HTERT RPE-1 (cell line): Measurements from ENCODE around the gene CCDC71.

Source experiments
- in situ Hi-C: fragments of 300-500 bp; cut with MboI; formaldehyde crosslinking; loops from 4 replicates; pipeline ENCODE4 v1.14.3; 2020; ENCODE audit warnings: low sequenced_read_pairs

CCDC71 gene

DNA sequence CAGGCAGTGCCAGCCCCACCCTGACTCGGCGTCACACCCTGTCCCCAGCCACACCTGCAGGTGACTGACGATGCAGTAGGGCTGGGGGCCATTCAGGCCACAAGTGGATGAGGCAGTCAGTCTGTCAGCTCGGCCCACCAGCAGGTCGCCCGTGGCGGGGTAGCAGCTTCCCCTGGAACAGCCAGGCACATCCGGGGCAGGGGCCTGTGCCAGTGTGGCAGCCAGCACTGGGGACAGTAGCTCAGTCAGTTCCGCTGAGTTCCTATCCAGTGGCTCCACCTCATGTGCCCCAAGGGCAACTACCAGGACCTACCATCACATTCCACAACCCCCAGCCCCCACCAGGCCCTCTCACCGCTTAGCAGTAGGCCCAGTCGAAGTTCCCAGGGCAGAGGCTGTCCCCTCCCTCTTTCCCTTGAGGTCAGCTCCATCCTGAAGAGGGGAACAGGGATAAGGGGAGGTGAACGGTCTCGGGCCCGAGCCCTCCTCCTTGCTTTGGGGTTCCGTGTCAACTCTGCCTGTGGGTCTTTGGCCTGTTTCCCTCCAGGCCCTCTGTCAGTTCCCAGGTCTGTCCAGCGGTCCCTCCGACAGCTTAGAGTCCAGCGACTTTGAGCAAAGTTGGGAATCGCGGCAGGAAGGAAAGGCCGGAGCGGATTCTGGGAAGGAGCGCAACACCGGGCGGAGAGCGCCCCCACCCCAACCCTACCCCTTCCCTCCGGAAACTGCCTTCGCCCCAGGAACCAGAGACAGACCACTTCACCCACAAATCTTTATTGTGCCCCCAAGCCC, 33.5 kb downstream of the CCDC71 start, which contains the start of gene LAMB2:
LAMB2 (minus strand) TSS at position 614 of the 789 bp plus-strand sequence; CDS start at position 431, 183 bp downstream.
- in situ Hi-C loops, result no loop called here

DNA sequence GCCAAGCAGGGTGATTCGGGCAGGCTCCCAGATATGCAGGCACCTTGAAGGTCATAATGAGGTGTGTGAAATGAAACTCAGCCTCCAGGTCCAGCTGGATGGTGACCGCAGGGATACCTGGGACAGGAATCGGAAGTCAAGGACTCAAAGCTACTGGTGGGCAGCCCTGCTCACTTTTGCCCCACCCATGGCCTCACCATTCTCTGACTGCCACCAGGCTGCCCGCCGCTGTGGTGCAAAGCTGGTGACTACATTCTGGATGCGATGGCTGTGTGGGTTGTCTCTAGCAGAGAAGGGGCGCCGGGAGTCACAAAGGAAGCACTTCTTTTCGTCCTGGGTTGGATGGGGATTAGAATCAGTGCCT, 34.1 kb downstream of the CCDC71 start:
- in situ Hi-C loops, result no loop called here

DNA sequence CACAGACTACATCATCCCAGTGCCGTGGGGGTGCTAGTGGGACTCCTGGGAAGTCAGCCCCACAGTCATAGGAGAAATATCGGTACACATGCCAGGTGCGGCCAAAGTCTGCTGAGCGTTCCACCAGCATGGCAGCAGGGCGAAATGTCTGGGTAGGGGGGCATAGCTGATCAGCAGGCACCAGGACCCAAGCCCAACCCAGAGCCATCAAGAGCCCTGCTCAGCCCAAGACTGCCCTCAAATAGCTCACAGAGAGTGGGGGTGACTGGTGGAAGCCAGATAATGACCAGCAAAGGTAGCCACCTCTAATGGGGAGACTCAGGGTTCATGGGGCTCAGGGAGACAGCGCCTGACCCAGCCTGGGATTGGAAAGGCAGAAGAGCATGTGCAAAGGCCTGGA, 34.6 kb downstream of the CCDC71 start:
- in situ Hi-C loops, result no loop called here

DNA sequence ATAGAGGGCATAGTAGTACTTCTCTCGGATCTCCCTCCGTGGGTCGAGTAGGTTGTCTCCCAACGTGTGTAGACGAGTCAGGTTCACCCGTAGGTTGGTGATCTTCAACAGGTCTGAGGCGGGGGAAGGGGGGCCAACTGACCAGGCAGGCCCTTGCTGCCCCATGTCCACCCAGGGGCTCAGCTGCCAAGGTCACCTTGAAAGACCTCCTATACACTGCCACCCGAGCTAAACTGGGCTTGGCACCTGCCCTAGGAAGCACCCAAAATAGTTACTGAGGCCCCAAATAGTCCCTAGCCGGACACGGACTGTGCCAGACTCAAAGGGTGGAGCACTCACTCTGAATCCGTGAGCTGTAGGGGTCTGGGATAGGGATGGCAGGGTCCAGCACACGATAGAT, 35.1 kb downstream of the CCDC71 start:
- in situ Hi-C loops, result no loop called here

DNA sequence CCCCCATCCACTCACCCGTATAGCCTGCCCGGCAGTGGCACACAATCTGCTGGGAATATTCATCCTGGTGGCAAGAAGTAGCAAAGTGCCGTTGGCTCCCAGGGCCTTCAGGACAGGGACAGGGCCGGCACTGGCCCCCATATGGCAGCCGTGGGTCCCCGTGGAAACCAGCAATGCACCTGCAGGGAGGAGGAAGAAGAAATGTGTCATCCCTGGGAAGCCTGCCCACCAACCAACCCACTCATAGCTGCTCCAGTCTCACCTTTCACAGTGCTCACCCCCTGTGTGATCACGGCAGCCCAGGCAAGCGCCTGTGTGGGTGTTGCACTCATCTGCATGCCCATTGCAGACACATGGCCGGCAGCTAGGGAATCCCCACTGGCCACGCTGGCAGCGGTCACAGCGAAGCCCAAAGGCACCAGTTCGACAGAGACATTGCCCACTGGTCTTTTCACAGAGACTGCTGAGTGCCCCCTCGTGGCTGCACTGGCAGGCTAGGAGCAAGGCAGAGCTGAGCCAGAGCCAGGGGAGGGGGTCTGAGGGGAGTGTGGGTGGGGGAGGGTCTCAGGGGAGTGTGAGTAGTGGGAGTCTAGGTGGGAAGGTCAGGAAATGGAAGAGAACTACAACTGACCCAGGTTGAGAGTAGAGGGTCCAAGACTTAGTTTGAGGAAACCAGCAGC, 41.0 kb downstream of the CCDC71 start:
- in situ Hi-C loops, result no loop called here

DNA sequence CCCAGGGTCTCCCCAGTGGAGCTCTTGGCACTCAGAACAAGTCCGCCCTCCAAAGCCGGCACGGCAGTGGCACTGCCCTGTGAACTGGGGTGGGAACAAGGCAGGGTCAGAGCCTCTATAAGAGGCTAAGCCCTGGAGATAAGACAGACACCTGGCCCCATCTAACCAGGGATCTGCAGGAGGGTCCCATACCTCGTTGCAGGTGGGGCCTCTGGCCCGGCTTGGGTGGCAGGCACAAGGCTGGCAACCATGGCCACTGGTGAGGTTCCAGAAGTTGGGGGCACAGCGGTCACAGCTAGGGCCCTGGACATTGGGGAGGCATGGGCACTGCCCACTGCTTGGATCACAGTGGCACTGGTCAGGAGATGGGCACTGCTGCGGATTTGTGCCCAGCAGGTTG, 41.9 kb downstream of the CCDC71 start:
- in situ Hi-C loops, result no loop called here

DNA sequence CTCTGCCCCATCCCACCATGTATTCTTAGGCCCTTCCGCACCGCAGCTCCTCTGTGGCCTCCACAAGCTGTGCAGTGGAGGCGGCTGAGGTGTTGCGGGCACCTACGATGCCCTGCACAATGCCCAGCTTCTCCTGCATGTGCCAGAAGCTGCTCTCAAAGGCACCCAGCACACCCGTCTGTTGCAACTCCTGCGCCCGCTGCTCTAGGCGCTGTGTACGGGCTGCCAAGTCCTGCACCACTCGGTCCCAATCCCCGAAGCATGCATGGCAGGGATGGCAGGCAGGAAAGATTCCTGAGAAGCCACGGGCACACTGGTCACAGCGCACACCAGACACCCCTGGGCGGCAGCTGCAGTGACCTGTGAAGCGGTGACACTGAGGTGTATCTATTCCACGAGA, 42.4 kb downstream of the CCDC71 start:
- in situ Hi-C loops, result no loop called here

DNA sequence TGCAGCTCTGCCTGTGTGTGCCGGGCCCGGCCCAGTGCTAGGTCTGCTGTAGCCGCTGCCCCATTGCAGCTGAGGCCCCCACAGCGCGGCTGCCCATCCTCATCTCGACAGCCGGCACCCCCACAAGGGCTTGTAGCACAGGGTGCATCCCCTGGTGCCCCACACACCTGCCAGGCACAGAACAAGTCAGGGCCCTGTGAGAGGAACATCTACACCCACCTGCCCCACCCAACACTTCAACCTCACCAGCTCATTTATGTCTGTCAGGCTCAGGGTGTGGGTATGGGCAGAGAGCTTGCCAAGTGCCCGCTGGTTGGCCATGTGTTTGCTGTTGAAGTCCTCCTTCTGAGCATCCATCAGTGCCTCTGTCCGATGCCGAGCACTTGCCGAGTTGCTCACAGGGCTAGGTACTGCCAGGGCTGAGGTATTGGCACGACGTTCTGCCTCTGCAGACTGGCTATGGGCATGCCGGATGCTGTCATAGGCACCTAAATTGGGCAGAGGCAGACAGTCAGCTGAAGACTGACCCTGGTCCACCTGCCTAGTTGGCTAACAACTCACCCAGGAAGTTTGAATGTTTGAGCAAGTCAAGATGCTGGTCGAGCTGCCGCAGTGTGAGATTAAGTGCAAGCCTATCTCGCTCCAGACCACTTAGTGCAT, 43.1 kb downstream of the CCDC71 start:
- in situ Hi-C loops, result no loop called here

DNA sequence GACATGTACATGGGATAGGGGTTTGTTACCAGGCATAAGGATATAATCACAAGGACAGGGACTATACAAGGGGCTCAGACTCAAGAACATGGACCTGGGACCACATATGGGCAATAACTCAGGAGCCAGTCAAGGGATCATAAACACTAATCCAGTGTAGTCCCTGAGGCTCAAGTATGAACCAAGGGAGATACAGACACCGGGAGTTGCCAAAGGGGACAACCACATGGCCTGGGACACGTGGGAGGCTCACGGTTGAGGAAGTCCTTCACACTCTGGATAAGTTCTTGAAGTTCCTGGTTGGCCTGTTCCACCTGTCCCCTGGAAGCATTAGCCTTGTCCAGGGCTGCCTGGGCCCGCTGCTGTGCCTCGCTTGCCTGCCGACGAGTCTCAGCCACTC, 43.7 kb downstream of the CCDC71 start:
- in situ Hi-C loops, result no loop called here

DNA sequence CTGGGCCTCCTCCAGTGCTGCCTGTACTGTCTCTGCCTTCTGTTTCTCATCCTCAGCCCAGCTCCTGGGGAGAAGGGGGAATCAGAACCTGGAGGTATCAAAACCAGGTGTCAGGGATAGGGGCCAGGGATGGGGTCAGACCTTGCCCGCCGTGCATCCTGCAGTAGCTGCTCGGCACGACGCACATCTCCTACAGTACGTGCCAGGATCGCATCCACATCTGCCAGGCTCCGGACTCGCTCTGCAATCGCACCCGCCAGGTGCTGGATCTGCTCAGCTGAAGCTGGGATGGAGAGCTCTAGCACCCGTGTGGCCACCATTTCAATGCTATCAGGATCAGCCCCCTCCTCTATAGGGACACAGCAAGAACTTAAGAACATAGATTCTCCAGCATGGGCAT, 44.1 kb downstream of the CCDC71 start:
- in situ Hi-C loops, result no loop called here

DNA sequence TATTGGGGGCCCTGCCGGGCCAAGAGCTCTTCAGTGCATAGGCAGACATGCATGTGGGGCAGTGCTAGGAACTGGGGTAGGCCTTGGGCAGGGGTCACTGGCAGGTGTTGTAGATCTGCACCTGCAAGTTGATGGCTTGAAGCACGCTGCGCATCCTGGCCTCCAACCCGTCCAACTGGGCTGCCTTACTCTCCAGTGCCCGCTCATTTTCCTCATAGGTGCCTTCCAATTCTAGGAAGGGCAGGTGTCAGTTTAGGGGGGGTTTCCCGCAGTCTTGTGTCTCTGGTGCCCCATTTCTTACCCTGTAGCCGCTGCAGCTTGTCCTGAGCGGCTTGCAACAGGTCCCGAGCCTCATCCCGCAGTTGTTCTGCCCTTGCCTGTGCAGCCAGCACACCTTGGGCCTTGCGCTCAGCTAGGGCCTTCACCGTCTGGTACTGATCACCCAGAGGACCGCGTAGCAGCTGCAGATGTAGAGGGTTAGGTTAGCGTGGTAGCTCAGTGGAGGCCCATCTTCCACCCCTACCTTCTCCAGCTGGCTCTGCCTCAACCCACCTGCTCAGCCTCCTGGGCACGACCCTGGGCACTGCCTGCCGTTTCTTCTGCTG, 44.9 kb downstream of the CCDC71 start:
- in situ Hi-C loops, result no loop called here

DNA sequence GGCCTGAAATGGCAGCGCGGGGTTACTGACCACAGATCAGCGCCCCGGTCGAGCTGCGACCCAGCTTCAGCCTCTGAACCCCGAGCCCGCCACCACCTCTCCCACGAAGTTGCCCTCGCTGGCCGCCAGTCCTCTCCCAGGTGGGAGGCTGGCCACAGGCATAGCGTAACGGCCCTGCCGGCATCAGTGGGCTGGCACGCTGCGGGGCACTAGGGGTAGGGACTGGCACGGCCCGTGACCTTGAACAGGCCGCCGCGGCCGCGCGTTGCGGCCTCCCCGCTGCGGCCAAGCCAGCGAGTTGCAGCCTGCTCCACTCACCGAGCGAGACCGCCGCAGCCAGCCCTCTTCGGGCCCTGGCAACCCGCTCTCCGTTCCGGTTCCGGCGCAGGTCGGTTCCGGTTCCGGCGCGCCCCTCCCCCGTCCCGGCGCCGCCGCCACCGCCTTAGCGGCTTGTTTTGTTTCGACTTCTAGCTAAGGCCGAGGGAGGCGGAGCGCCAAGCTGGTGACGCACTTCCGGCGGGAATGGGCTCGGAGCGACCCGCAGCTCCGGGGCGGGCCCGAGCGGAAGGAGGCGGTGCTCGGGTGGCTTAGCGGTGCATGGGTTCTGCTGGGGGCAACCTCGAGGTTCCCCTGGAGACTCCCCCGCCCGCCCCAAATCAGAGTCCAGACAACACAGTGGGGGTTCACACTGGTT, 45.5 kb downstream of the CCDC71 start, which contains the start of gene USP19:
USP19 (minus strand) TSS at position 386 of the 694 bp plus-strand sequence. CDS start 1,678 bp downstream, outside the sequence.
- in situ Hi-C loops, result no loop called here

DNA sequence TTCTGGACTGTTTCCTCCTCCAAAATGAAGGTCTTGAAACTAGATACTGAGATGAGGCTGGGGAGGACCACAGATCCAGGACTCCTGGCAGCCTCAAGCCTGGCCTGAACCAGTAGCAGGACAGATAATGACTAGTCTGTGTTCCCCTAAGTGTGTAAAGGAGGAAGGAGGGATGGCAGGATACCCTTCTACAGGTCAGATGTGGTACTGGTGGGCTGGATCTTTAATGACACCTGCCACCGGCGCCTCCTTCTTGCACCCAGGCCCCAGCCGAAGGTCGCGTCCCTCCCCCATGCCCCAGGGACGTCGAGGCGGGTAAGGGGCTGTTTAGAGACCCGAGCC, 46.1 kb downstream of the CCDC71 start:
- in situ Hi-C loops, result no loop called here

DNA sequence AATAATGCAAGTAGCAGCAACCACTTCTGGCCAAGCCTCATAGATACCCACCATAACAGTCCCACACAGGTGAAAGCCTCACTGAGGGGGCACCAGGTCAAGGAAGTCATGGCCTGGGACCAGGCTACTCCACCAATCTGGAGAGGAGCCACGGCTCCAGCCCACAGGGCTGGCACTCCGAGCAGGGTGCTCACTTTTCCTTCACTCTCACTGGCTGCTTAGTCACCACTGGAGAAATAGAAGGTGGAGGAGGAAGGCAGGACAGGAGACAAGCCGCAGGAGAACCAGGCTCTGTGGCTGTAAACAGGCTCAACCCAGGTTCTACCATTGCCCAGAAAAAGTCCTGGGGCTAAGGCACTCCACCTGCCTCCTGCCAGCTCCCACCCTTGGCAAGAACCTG, 46.7 kb downstream of the CCDC71 start:
- in situ Hi-C loops, result no loop called here

DNA sequence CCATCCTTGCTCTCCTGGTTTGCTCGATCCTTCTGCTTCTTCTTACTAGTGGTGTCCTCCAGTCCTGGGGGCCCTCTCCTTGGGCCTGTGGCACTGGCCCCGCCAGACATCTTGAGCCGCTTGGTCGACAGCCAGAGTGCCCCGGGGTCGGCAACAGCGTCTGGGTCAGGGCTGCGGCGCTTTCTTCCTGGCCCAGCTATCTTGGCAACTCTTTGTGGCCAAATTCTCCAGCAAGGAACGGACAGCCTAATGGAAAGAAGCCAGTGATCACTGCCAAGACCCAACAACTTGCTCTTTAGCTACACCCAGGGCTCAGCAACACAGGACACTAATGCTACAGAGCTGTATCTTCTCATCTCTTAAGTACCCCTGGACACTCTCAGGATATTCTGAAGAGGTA, 47.1 kb downstream of the CCDC71 start:
- in situ Hi-C loops, result no loop called here
